HepG2 (cell line): ENCODE results near the gene EFHC2.

ENCODE experiments used
- FOXK1 ChIP-seq: sonication (generic); formaldehyde crosslinking; IDR thresholded peaks from 2 replicates; pipeline ENCODE4 v1.4.0; 2020; ENCODE audit warnings: low read depth, missing genetic modification reagents, borderline replicate concordance
- GLI4 ChIP-seq: sonication (generic); formaldehyde crosslinking; IDR thresholded peaks from 2 replicates; pipeline ENCODE4 v1.5.1; 2020; ENCODE audit warnings: missing genetic modification reagents, mild to moderate bottlenecking, moderate library complexity, borderline replicate concordance
- ZBTB43 ChIP-seq: sonication (generic); formaldehyde crosslinking; conservative IDR thresholded peaks from 2 replicates; pipeline ENCODE4 v1.4.0; 2020; ENCODE audit warnings: missing genetic modification reagents

- TF ChIP-seq GLI4 (CRISPR knock-in tag) (no peak), ZBTB43 (CRISPR knock-in tag) (no peak), FOXK1 (no peak)
These were observed 127.3 kb downstream of the EFHC2 start for GRCh38 chrX:44216171-44216570.
